Neural progenitor cell (in vitro differentiated cells): ENCODE measurements around the gene EPS8. TPM values are rescaled to one million over a fixed set of nuclear protein-coding genes. Genes with fewer than 3 reads are reported as not detected.

Experiments
- DNase-seq: peaks from one replicate; pipeline ENCODE4 v3.0.0-alpha.2; 2016; ENCODE audit warnings: low spot score
- H2AFZ ChIP-seq: fragments of 200-600 bp; sonication (generic); replicated peaks from 2 replicates; pipeline ENCODE4 v1.6.1; 2016; ENCODE audit warnings: antibody characterized with exemption
- H3F3A ChIP-seq: fragments of 200-600 bp; sonication (generic); 2 replicates; pipeline ENCODE4 v1.6.1; 2016; ENCODE audit warnings: antibody characterized with exemption, low read depth
- H3K27ac ChIP-seq: fragments of 200-600 bp; sonication (generic); 2 replicates; pipeline ENCODE4 v1.5.1; 2016; ENCODE audit warnings: mild to moderate bottlenecking
- H3K27me3 ChIP-seq: fragments of 200-600 bp; sonication (generic); 2 replicates; pipeline ENCODE4 v1.6.1; 2016; ENCODE audit warnings: mild to moderate bottlenecking, moderate library complexity
- H3K36me3 ChIP-seq: fragments of 200-600 bp; sonication (generic); 2 replicates; pipeline ENCODE4 v1.5.1; 2016
- H3K4me1 ChIP-seq: fragments of 200-600 bp; sonication (generic); 2 replicates; pipeline ENCODE4 v1.6.1; 2016; ENCODE audit warnings: mixed run types
- H3K4me2 ChIP-seq: fragments of 200-600 bp; sonication (generic); 2 replicates; pipeline ENCODE4 v1.6.1; 2016
- H3K4me3 ChIP-seq: fragments of 200-600 bp; sonication (generic); 2 replicates; pipeline ENCODE4 v1.5.1; 2016
- H3K79me2 ChIP-seq: fragments of 200-600 bp; sonication (generic); 2 replicates; pipeline ENCODE4 v1.6.1; 2016; ENCODE audit warnings: low read depth
- H3K9ac ChIP-seq: fragments of 200-600 bp; sonication (generic); 2 replicates; pipeline ENCODE4 v1.6.1; 2016
- H3K9me3 ChIP-seq: fragments of 200-600 bp; sonication (generic); 2 replicates; pipeline ENCODE4 v1.5.1; 2016; ENCODE audit warnings: low read depth
- H4K20me1 ChIP-seq: fragments of 200-600 bp; sonication (generic); 2 replicates; pipeline ENCODE4 v1.6.1; 2016; ENCODE audit warnings: low read depth
- H3K27ac Mint-ChIP-seq: 3 replicates; pipeline ENCODE4 v1.8.0; 2021; ENCODE audit warnings: mixed read lengths
- H3K27me3 Mint-ChIP-seq: 2 replicates; pipeline ENCODE4 v1.8.0; 2022; ENCODE audit warnings: low read depth, mild to moderate bottlenecking, inconsistent platforms, moderate library complexity, mixed read lengths; ENCODE audit not compliant: insufficient read depth
- H3K36me3 Mint-ChIP-seq: 3 replicates; pipeline ENCODE4 v1.8.0; 2021; ENCODE audit warnings: mixed read lengths
- H3K4me1 Mint-ChIP-seq: 3 replicates; pipeline ENCODE4 v1.8.0; 2021; ENCODE audit warnings: mixed read lengths
- H3K4me3 Mint-ChIP-seq: 3 replicates; pipeline ENCODE4 v1.8.0; 2021; ENCODE audit warnings: mild to moderate bottlenecking, moderate library complexity, mixed read lengths
- H3K9me3 Mint-ChIP-seq: 3 replicates; pipeline ENCODE4 v1.8.0; 2020; ENCODE audit warnings: mixed read lengths
- EZH2 ChIP-seq: fragments of 200-600 bp; sonication (generic); IDR thresholded peaks from 2 replicates; pipeline ENCODE4 v1.6.1; 2017; ENCODE audit warnings: antibody characterized with exemption, mild to moderate bottlenecking, moderate library complexity
- EZH2phosphoT487 ChIP-seq: fragments of 200-600 bp; sonication (generic); IDR thresholded peaks from 2 replicates; pipeline ENCODE4 v1.6.1; 2017; ENCODE audit warnings: antibody characterized with exemption
- total RNA-seq: library from RNA; depleted of rRNA; stranded (reverse); fragments of >200 nt; gene quantifications from 2 replicates; pipeline ENCODE4 v1.2.3, GENCODE V29; 2015; ENCODE audit warnings: low replicate concordance
- TF ChIP-seq, protein P1 (sequence below): fragments of 200-600 bp; sonication (generic); IDR thresholded peaks from 2 replicates; pipeline ENCODE4 v1.5.1; 2017; ENCODE audit warnings: antibody characterized with exemption, mild to moderate bottlenecking

Gene EPS8
- total RNA-seq, 1 donor from 2014 or later = 17.0 TPM

GRCh38 chr12:15719230-15719629, 70.0 kb downstream of the EPS8 start:
- H3K4me1 ChIP-seq = no peaks in the 10 kb centered on the region
- no peaks in the 10 kb centered on the region for H3K9me3 ChIP-seq
- H3K27me3 Mint-ChIP-seq = no peaks in the 10 kb centered on the region
- no peak overlapping the region for H3K9ac ChIP-seq
- TF ChIP-seq EZH2 (no peak), EZH2phosphoT487 (no peak)
- TF ChIP-seq, protein P1, sequence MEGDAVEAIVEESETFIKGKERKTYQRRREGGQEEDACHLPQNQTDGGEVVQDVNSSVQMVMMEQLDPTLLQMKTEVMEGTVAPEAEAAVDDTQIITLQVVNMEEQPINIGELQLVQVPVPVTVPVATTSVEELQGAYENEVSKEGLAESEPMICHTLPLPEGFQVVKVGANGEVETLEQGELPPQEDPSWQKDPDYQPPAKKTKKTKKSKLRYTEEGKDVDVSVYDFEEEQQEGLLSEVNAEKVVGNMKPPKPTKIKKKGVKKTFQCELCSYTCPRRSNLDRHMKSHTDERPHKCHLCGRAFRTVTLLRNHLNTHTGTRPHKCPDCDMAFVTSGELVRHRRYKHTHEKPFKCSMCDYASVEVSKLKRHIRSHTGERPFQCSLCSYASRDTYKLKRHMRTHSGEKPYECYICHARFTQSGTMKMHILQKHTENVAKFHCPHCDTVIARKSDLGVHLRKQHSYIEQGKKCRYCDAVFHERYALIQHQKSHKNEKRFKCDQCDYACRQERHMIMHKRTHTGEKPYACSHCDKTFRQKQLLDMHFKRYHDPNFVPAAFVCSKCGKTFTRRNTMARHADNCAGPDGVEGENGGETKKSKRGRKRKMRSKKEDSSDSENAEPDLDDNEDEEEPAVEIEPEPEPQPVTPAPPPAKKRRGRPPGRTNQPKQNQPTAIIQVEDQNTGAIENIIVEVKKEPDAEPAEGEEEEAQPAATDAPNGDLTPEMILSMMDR = no peak
- no peak overlapping the region for H3K4me2 ChIP-seq
- no peaks in the 10 kb centered on the region for H3K79me2 ChIP-seq
- peaks cover 8% of the 10 kb centered on the region for H3K9me3 Mint-ChIP-seq
- H2AFZ ChIP-seq = no peak overlapping the region
- no peaks in the 10 kb centered on the region for H4K20me1 ChIP-seq
- H3K4me3 ChIP-seq = no peak overlapping the region
- H3K36me3 ChIP-seq = no peaks in the 10 kb centered on the region
- no peak overlapping the region for H3K4me3 Mint-ChIP-seq
- no peak overlapping the region for H3K27ac ChIP-seq
- no peak for DNase-seq
- no peaks in the 10 kb centered on the region for H3F3A ChIP-seq
- peaks cover 5% of the 10 kb centered on the region for H3K36me3 Mint-ChIP-seq
- H3K27me3 ChIP-seq = no peaks in the 10 kb centered on the region
- H3K27ac Mint-ChIP-seq = no peak overlapping the region
- peaks cover 17% of the 10 kb centered on the region for H3K4me1 Mint-ChIP-seq

DNA sequence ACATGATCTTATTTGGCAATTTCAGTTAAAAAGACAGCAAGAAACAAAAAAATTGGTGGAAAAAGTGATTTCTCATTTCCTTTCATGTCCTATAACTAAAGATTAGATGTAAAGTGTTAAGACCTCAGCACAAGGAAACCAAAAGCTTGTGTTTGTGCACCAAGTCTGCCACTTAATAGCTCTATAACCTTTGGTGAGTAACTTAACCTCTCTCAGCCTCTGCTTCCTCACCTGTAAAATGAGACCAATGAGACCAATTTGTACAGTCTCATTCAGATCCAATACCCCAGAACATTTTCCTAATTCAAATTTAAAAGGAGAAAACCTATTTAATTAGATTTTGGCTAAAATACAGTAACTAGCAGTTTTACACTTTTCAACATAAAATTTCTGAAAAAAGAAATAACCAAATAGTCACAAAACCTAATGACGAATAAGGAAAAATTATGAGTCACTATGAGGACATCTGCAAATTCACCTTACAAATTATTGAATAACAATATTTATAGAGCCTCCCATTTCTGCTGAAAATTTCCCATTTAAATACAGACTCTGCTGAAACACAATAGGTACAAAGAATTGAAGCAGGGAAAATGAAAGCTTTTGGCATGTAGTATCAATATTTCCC, 71.1 kb downstream of the EPS8 start:
- Histone ChIP-seq H3K4me2 (no peak overlapping the region), H3F3A (no peaks in the 10 kb centered on the region), H3K4me3 (no peak overlapping the region), H4K20me1 (no peaks in the 10 kb centered on the region), H3K27ac (no peak overlapping the region), H3K27me3 (no peaks in the 10 kb centered on the region), H3K9me3 (no peaks in the 10 kb centered on the region), H3K9ac (no peak overlapping the region), H3K36me3 (no peaks in the 10 kb centered on the region), H2AFZ (no peak overlapping the region), H3K4me1 (peaks cover 7% of the 10 kb centered on the region), H3K79me2 (no peaks in the 10 kb centered on the region)
- peaks cover 2% of the 10 kb centered on the region for H3K27me3 Mint-ChIP-seq
- no peak for DNase-seq
- peaks cover 17% of the 10 kb centered on the region for H3K4me1 Mint-ChIP-seq
- TF ChIP-seq, protein P1 = no peak
- TF ChIP-seq EZH2 (no peak), EZH2phosphoT487 (no peak)
- H3K36me3 Mint-ChIP-seq = peaks cover 6% of the 10 kb centered on the region
- no peak overlapping the region for H3K4me3 Mint-ChIP-seq
- H3K27ac Mint-ChIP-seq = no peak overlapping the region
- H3K9me3 Mint-ChIP-seq = peaks cover 8% of the 10 kb centered on the region

DNA sequence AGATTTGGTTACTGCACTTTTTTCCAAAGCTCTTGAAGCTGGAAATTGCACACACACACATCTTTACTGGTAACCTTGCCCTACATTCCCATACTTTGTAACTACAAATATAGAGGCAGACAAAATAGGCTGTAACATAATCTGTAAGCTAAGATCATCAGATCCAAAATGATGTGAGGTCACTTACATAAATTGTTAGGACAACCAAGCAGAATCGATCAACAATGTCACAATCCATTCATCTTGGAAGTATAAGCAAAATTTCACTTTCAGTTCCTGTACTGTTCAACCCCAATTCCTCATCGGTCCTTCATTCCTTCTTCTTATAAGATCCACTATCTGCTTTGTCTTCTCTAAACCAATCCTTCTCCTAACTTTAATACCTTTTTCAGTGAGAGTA, 72.6 kb downstream of the EPS8 start:
- Histone ChIP-seq H2AFZ (no peak overlapping the region), H3K9me3 (no peaks in the 10 kb centered on the region), H4K20me1 (no peaks in the 10 kb centered on the region), H3K4me1 (peaks cover 7% of the 10 kb centered on the region), H3K27ac (no peak overlapping the region), H3K4me3 (no peak overlapping the region), H3K36me3 (no peaks in the 10 kb centered on the region), H3F3A (no peaks in the 10 kb centered on the region), H3K79me2 (no peaks in the 10 kb centered on the region), H3K4me2 (no peak overlapping the region), H3K9ac (no peak overlapping the region), H3K27me3 (no peaks in the 10 kb centered on the region)
- no peak for DNase-seq
- H3K4me1 Mint-ChIP-seq = peaks cover 12% of the 10 kb centered on the region
- H3K4me3 Mint-ChIP-seq = no peak overlapping the region
- H3K9me3 Mint-ChIP-seq = peaks cover 8% of the 10 kb centered on the region
- TF ChIP-seq, protein P1 = no peak
- TF ChIP-seq EZH2 (no peak), EZH2phosphoT487 (no peak)
- peaks cover 7% of the 10 kb centered on the region for H3K36me3 Mint-ChIP-seq
- no peak overlapping the region for H3K27ac Mint-ChIP-seq
- H3K27me3 Mint-ChIP-seq = peaks cover 2% of the 10 kb centered on the region
